NCI-H128 (cell line): ENCODE results near the gene GBA2.

Experiments used
- DNase-seq: peaks from one replicate; lab custom pipeline; 2025; ENCODE audit not compliant: unreplicated experiment; lab: John Stamatoyannopoulos, UW

Gene GBA2

GRCh38 chr9:35767458-35767857 is 18.4 kb upstream of the GBA2 start:
- DNase-seq, result no peak

- no peak for DNase-seq
These were observed 18.0 kb upstream of the GBA2 start for GRCh38 chr9:35766997-35767396.

GRCh38 chr9:35763803-35764202 is 14.8 kb upstream of the GBA2 start:
- no peak for DNase-seq

GRCh38 chr9:35763181-35763580 is 14.2 kb upstream of the GBA2 start:
- no peak for DNase-seq

GRCh38 chr9:35760651-35761050 is 11.6 kb upstream of the GBA2 start:
- DNase-seq, result no peak

- no peak for DNase-seq
These were observed 10.8 kb upstream of the GBA2 start for GRCh38 chr9:35759795-35760194.

- DNase-seq, result no peak
These were observed 9.5 kb upstream of the GBA2 start for GRCh38 chr9:35758475-35759050.

- no peak for DNase-seq
These were observed 8.9 kb upstream of the GBA2 start for GRCh38 chr9:35757892-35758275.

GRCh38 chr9:35757226-35757891 is 8.3 kb upstream of the GBA2 start:
- no peak for DNase-seq

- DNase-seq, result no peak
These were observed 7.5 kb upstream of the GBA2 start for GRCh38 chr9:35756275-35757225.

- no peak for DNase-seq
These were observed 6.0 kb upstream of the GBA2 start for GRCh38 chr9:35755071-35755470.

GRCh38 chr9:35754264-35754663 is 5.2 kb upstream of the GBA2 start, which contains the start of gene MSMP:
TSS of gene MSMP (minus strand) at chr9:35754276. CDS start at chr9:35754129, 147 bp downstream.
- DNase-seq, result no peak

GRCh38 chr9:35753466-35753865 is 4.4 kb upstream of the GBA2 start:
- DNase-seq, result no peak

GRCh38 chr9:35750256-35750531 is 1.2 kb upstream of the GBA2 start:
- DNase-seq, result no peak

- no peak for DNase-seq
These were observed 657 bp upstream of the GBA2 start for GRCh38 chr9:35749515-35750255.

GRCh38 chr9:35748242-35748857 is 678 bp downstream of the GBA2 start:
- DNase-seq, result no peak

- DNase-seq, result no peak
These were observed 2.4 kb downstream of the GBA2 start for GRCh38 chr9:35746583-35746982.

- DNase-seq, result no peak
These were observed 3.5 kb downstream of the GBA2 start for GRCh38 chr9:35745569-35745968.

- DNase-seq, result no peak
These were observed 5.0 kb downstream of the GBA2 start for GRCh38 chr9:35743880-35744518.

- DNase-seq, result no peak
These were observed 5.6 kb downstream of the GBA2 start for GRCh38 chr9:35743452-35743851.

GRCh38 chr9:35741740-35742139 is 7.3 kb downstream of the GBA2 start:
- DNase-seq, result no peak
